Fibroblast of skin of scalp (primary cell): ENCODE data around the gene PDE9A.

Source experiments
- DNase-seq: peaks from one replicate; pipeline ENCODE4 v3.0.0-alpha.2; 2013

PDE9A gene

DNA sequence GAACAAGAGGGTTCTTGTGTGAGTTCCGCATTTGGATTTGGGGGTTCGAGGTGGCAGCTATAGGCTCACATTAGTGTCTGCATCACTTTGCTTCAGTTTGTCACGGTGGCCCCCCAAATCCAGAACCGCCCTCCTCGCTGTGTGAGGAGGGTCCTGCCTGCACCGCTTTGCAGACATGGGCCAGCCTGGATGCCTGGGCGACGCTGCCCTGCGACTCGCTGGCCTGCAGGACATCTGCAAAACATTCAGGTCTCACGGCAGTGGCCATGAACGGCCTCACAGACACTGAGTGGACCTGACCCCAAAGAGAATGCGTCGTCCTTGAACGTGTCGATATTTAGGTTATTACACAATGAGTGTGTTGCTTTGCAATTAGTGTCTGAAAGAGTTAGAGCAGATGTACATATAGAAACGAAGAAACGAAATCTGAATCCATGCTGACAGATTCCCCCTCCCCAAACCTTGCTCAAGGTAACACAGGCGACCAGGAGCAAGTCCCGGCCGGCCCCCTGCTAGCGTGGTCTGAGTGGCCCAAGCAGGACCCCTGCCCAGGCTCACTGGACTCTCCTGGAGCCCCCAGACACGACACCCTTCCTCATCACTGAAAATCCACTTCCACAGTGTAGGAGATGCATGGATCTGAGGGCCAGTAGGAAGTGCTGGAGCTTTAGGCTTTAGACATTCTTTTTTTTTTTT, 20.4 kb downstream of the PDE9A start:
- no peak for DNase-seq

DNA sequence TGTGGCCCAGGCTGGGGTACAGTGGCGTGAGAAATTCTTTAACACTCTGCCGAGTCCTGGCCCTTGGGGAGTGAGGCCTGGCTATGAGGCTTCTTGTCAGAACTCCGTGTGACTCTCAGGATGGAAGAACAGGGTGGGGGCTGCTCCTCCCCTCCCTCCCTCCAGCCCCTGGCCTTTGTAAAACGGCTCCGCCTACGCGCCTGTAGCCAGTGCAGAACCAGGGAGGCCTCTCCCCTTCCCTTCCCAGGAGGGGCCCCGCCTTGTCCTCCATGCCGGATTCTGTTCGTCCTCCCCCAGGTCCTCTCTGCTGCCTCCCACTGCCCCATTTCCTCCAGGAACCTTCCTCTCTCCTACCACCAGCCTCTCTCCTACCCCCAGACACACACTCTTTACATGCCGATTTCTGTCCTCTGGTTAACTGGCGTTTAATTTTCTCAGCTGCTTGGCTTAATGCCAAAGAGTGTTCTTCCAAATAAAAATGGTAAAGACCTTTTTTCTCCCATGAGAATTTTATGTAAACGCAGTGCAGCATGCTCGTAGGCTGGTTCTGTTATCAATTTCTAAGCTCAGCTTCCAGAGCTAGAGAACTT, 21.0 kb downstream of the PDE9A start:
- DNase-seq = no peak

GRCh38 chr21:42675403-42675802, 22.0 kb downstream of the PDE9A start:
- no peak for DNase-seq

DNA sequence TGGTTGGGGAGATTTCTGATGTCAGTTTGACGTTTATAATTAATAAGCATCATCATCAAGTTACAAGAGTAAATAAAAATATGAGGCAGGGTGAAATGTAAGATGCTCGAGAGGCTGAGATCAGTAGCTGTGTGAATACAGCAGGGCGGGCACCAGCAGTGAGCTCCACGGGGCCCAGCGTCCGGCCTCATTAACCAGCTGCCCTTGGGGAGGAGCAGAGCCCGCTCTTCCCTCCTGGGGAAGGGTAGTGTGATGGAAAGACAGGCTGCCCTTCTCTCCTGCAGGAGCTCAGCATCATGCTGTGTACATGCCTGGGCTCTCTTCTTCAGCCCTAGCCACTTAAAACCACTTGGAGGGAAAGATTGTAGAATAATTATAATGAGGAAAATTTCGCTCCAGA, 23.4 kb downstream of the PDE9A start:
- no peak for DNase-seq

GRCh38 chr21:42677339-42678321, 24.2 kb downstream of the PDE9A start:
- peak; percentile 70 for DNase-seq

- DNase-seq = no peak
Observed at GRCh38 chr21:42678618-42679295, 25.3 kb downstream of the PDE9A start.

GRCh38 chr21:42679319-42680057, 26.1 kb downstream of the PDE9A start:
- no peak for DNase-seq

DNA sequence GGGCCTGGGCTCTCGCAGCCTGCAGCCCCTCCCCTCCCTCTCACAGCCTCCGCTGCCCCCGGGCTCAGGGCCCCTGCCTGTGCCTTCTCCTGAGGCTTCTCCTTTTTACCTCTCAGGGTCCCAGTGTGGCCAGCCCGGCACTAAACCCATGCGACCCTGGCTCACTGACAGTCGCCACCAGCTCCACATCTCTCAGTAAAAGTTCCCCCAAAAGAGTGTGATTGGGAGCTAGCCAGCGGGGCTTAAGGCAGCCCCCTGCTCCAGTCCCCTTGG, 26.6 kb downstream of the PDE9A start:
- DNase-seq = no peak

GRCh38 chr21:42680429-42680828, 27.0 kb downstream of the PDE9A start:
- no peak for DNase-seq

DNA sequence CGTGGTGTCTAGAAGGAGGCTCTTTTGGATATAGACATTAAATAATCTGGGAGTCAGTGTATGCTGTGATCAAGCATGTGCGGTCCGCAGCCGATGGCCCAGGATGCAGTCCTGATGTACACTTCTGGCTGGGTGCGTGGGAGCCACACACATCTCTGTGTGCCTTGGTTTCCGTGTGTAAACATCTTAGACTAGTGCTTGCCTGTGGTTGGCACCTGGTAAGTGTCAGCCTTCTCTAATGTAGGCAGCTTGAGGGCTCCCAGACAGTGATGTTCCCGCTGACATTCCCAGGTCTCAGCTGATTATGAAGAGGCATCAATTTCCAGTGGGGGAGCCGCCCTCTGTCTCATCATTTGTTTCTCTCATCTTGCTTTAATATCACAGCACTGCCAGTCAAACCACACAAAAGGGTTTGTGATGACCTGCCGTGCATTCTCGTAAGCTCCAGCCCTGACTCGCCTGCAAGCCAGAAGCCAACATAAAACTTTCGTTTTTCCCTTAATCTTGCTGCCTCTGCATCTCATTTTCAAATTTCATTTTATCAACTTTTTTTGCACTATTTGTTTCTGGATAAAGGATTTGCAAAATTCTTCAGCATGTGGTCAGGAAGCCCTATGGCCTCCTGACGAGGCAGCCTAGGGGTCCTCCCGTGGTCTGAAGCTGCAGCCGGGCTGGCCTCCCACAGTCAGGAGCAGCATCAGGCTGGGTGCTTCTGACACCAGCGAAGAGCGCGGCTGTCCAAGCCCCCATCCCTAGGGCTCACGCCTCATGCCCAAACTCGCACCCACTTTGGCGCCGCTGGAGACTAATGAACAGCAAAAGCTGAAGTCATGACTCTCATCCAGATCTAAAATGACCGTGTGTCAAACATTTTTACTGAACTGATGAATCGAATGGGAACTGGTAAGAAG, 28.1 kb downstream of the PDE9A start:
- DNase-seq = no peak

DNA sequence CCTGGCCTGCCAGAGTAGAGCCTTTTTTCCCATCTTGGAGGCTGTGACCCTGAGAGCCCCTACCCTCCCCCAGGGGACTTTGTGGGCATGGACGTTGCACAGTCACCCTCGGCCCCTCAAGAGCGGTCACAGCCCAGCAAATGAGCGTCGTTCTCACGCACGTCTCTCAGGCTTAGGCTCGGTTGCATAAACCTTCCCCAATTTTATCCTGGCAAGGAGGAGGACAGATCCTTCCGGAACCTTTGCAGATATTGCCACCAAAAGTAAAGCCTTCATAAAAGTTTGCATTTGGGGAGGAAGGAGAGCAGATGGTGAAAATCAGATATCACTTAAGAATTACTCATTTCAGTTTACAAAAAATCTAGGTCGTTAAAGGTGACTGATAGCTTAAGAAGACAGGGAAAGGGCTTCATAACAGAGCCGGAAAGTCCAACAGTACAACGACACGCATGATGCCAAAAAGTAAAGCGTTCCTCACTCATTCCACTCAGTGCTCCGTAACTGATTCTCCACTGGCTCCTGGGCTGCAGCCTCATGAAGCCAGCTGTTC, 29.3 kb downstream of the PDE9A start:
- no peak for DNase-seq

GRCh38 chr21:42683371-42684108, 30.1 kb downstream of the PDE9A start:
- DNase-seq = no peak

- DNase-seq = no peak
Observed at GRCh38 chr21:42684109-42684916, 30.9 kb downstream of the PDE9A start.

GRCh38 chr21:42685036-42685435, 31.6 kb downstream of the PDE9A start:
- no peak for DNase-seq

DNA sequence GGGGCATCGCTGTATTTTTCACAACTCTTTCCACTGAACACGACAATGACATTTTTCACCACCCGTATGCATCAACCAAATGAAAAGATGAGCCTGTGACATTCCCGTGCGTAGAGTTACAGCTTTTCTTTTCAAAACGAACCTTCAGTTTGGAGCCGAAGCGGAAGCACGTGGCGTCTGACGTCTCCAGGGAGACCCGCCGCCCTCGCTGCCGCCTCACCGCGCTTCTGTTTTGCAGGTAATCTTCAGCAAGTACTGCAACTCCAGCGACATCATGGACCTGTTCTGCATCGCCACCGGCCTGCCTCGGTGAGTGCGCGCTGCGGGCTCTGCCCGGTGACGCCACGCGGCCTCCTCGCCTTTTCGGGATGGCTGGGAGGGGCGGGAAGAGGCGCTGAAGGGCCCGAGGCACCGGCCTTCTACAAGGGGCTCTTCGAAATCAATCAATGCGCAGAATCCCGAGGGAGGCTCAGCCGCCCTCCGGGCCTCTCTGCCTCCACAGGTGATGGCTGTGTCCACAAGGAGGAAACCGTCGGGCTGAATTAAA, 32.6 kb downstream of the PDE9A start:
- no peak for DNase-seq

DNA sequence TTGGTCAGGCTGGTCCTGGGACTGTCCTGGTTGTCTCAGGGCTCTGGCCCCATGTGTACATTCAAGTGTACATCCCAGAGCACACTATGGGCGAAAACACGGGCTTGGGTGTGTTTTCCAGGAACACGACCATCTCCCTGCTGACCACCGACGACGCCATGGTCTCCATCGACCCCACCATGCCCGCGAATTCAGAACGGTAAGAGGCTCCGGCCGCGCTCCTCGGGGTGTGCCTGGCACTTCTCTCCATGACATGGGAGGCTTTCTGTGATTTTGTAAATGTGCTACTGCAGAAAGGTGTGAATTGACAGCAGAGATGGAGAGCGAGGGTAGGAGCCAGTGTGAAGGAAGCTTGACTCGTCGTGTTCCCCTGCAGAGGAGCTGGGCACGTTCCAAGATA, 34.4 kb downstream of the PDE9A start:
- no peak for DNase-seq

- no peak for DNase-seq
Observed at GRCh38 chr21:42688226-42688840, 34.9 kb downstream of the PDE9A start.

DNA sequence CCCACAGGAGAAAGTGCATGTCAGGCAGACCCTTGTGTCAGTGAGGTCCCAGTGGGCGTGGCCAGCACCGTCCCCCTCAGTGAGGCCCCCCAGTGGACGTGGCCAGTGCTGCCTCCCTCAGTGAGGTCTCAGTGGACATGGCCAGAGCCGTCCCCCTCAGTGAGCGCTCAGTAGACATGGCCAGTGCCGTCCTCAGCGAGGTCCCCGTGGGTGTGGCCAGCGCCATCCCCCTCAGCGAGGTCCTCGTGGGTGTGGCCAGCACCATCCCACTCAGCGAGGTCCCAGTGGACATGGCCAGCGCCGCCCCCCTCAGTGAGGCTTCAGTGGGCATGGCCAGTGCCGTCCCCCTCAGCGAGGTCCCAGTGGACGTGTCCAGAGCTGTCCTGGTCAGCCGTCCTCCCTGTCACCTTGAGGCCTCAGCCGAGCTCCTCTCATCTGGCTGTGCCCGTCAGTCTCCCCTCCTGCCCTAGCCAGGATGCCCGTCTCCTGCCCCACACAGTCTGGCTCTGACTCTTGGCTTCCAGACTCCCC, 35.5 kb downstream of the PDE9A start:
- no peak for DNase-seq
